HepG2 (cell line): ENCODE data around the gene MAGI1. TPM values are rescaled to one million over a fixed set of nuclear protein-coding genes. Genes with fewer than 3 reads are reported as not detected.
A peak's percentile ranks its signal among the peaks of the same experiment; 100 is the strongest.

ENCODE experiments used
- ATAC-seq: fragments of 200-7000 bp; cut with Tn5 transposase; 3 replicates; pipeline ENCODE4 v1.9.1; 2020; ENCODE audit warnings: mild to moderate bottlenecking, moderate library complexity
- BruUV-seq: library from RNA; stranded (reverse); fragments of 400-500 nt; replicated peaks from 2 replicates; lab custom pipeline; 2021; lab: Mats Ljungman, UMichigan
- CTCF ChIA-PET: fragments of 300-600 bp; formaldehyde crosslinking; extraction: SDS; loops from one replicate; lab custom pipeline; 2021; ENCODE audit warnings: low total read pairs, inconsistent platforms, low intra/inter-chr PET ratio; lab: Yijun Ruan, JAX
- POLR2A ChIA-PET: fragments of 350-600 bp; sonication (Branson Sonifier 250); formaldehyde crosslinking; loops from one replicate; lab custom pipeline; 2020; ENCODE audit warnings: antibody characterized with exemption, inconsistent platforms; lab: Yijun Ruan, JAX
- DNase-seq: peaks from one replicate; pipeline ENCODE4 v3.0.0-alpha.2; 2015; ENCODE audit warnings: low spot score
- FAIRE-seq: peaks from 3 replicates; lab custom pipeline; 2011; peaks lifted over from hg19 to GRCh38; lab: Jason Lieb, UNC
- H2AFZ ChIP-seq: one replicate; pipeline ENCODE4 v1.6.1; 2011; ENCODE audit warnings: low read length, inconsistent platforms
- H3K27ac ChIP-seq: fragments of 300-600 bp; 3 replicates; pipeline ENCODE4 v1.8.0; 2011; ENCODE audit warnings: mixed run types, mild to moderate bottlenecking, mixed read lengths, low read length, inconsistent platforms; ENCODE audit not compliant: insufficient read depth; ENCODE audit errors: extremely low read length
- H3K27me3 ChIP-seq, 2 experiments: fragments of 200-600 bp in 1 of 2; 2 replicates in 1 of 2; 3 replicates in 1 of 2; pipeline versions ENCODE4 v1.6.0 to v1.8.0; 2011; ENCODE audit warnings: low read length in 2 of 2, mild to moderate bottlenecking in 2 of 2, moderate library complexity in 2 of 2, inconsistent platforms in 1 of 2; ENCODE audit not compliant: insufficient read depth in 2 of 2, control insufficient read depth in 1 of 2
- H3K36me3 ChIP-seq, 2 experiments: fragments of 200-600 bp in 1 of 2; replicated peaks in 1 of 2; 2 replicates in 1 of 2; 3 replicates in 1 of 2; pipeline versions ENCODE4 v1.5.1 to v1.8.0; 2011; ENCODE audit warnings: low read length in 2 of 2, inconsistent platforms in 1 of 2; ENCODE audit not compliant: insufficient read depth in 2 of 2, control insufficient read depth in 1 of 2
- H3K4me1 ChIP-seq: 2 replicates; pipeline ENCODE4 v1.5.1; 2012; ENCODE audit warnings: low read length, inconsistent platforms; ENCODE audit not compliant: insufficient read depth
- H3K4me2 ChIP-seq: 2 replicates; pipeline ENCODE4 v1.6.0; 2011; ENCODE audit warnings: low read depth, low read length, inconsistent platforms
- H3K4me3 ChIP-seq, 3 experiments: fragments of 200-600 bp in 1 of 3; sonication (generic), shearing (Covaris generic) in 1 of 3; replicated peaks in 1 of 3; 2 replicates each; pipeline ENCODE4 v1.5.1; 2011 to 2016; ENCODE audit warnings: low read length in 3 of 3, inconsistent platforms in 2 of 3, low read depth in 2 of 3, mild to moderate bottlenecking in 2 of 3, control low read depth in 1 of 3, mixed read lengths in 1 of 3; ENCODE audit not compliant: insufficient read depth in 1 of 3
- H3K79me2 ChIP-seq: one replicate; pipeline ENCODE4 v1.6.1; 2011; ENCODE audit warnings: low read length, inconsistent platforms; ENCODE audit not compliant: insufficient read depth
- H3K9ac ChIP-seq: 2 replicates; pipeline ENCODE4 v1.6.0; 2011; ENCODE audit warnings: mild to moderate bottlenecking, low read depth, low read length, inconsistent platforms; ENCODE audit not compliant: insufficient read depth
- H3K9me3 ChIP-seq: 2 replicates; pipeline ENCODE4 v1.5.1; 2012; ENCODE audit warnings: mild to moderate bottlenecking, low read length
- H4K20me1 ChIP-seq: 2 replicates; pipeline ENCODE4 v1.6.0; 2011; ENCODE audit warnings: inconsistent platforms, mild to moderate bottlenecking, low read length, moderate library complexity; ENCODE audit not compliant: insufficient read depth
- BCL3 ChIP-seq: sonication (generic); formaldehyde crosslinking; IDR thresholded peaks from 2 replicates; pipeline ENCODE4 v1.5.1; 2020; ENCODE audit warnings: mild to moderate bottlenecking, missing genetic modification reagents, moderate library complexity
- CHD4 ChIP-seq: fragments of 200-600 bp; sonication (generic); IDR thresholded peaks from 2 replicates; pipeline ENCODE4 v1.7.0; 2017; ENCODE audit warnings: mild to moderate bottlenecking, low read length, borderline replicate concordance
- NBN ChIP-seq: fragments of 450-650 bp; conservative IDR thresholded peaks from 2 replicates; pipeline ENCODE4 v1.6.1; 2017
- PAF1 ChIP-seq: IDR thresholded peaks from 2 replicates; pipeline ENCODE4 v1.6.1; 2016; ENCODE audit warnings: missing genetic modification reagents, missing compliant biosample characterization
- RAD21 ChIP-seq: fragments of 450-650 bp; formaldehyde crosslinking; IDR thresholded peaks from 2 replicates; pipeline ENCODE4 v1.5.0; 2020; ENCODE audit warnings: mild to moderate bottlenecking
- ZBTB25 ChIP-seq: IDR thresholded peaks from 2 replicates; pipeline ENCODE4 v1.6.1; 2018; ENCODE audit warnings: missing genetic modification reagents
- ZFP36L1 ChIP-seq: sonication (generic); formaldehyde crosslinking; IDR thresholded peaks from 2 replicates; pipeline ENCODE4 v1.8.0; 2022; ENCODE audit warnings: mild to moderate bottlenecking, missing genetic modification reagents, moderate library complexity
- ZGPAT ChIP-seq: IDR thresholded peaks from 2 replicates; pipeline ENCODE4 v1.6.1; 2016; ENCODE audit warnings: mild to moderate bottlenecking
- ZMYM4 ChIP-seq: sonication (generic); formaldehyde crosslinking; IDR thresholded peaks from 2 replicates; pipeline ENCODE4 v1.8.1; 2023; ENCODE audit warnings: mild to moderate bottlenecking, missing genetic modification reagents
- ZNF549 ChIP-seq: sonication (generic); formaldehyde crosslinking; IDR thresholded peaks from 2 replicates; pipeline ENCODE4 v1.5.0; 2020; ENCODE audit warnings: missing genetic modification reagents
- ZNF569 ChIP-seq: sonication (generic); formaldehyde crosslinking; IDR thresholded peaks from 2 replicates; pipeline ENCODE4 v1.5.0; 2020; ENCODE audit warnings: mild to moderate bottlenecking, missing genetic modification reagents, moderate library complexity, borderline replicate concordance
- ZNF768 ChIP-seq: sonication (generic); formaldehyde crosslinking; IDR thresholded peaks from 2 replicates; pipeline ENCODE4 v1.4.0; 2020; ENCODE audit warnings: missing genetic modification reagents
- WGBS: methylation state at CpG from one replicate; pipeline ENCODE4 v1.1.6; 2017; ENCODE audit warnings: low lambda C conversion rate; 5-methylcytosine and 5-hydroxymethylcytosine counted together
- in situ Hi-C: cut with HindIII; loops from 2 replicates; pipeline ENCODE4 v1.10.0; 2017; ENCODE audit warnings: low pct_unique_long_range_greater_than_20kb; ENCODE audit not compliant: extremely low pct_ligation_motif_present
- intact Hi-C: fragments of 100-400 bp; cut with micrococcal nuclease; formaldehyde crosslinking; loops from one replicate; pipeline ENCODE4 v1.10.0; 2022; ENCODE audit not compliant: unreplicated experiment
- polyA plus RNA-seq, 8 experiments: library from polyadenylated mRNA; depleted of rRNA in 3 of 8; stranded (reverse) in 7 of 8; unstranded in 1 of 8; fragments of >200 nt; fragmentation: Illumina TruSeq in 4 of 8; extraction: Trizol in 4 of 8; gene quantifications; 2 replicates each; pipeline versions ENCODE4 v1.2.1 to v1.2.3, GENCODE V29; 2011 to 2016; ENCODE audit warnings: low read depth in 4 of 8, missing spikeins in 1 of 8, mixed read lengths in 1 of 8; ENCODE audit not compliant: insufficient read depth in 1 of 8
- total RNA-seq, 5 experiments: library from RNA; depleted of rRNA; stranded (reverse); fragments of >200 nt; fragmentation: Illumina TruSeq; extraction: Trizol; gene quantifications; 2 replicates each; pipeline ENCODE4 v1.2.3, GENCODE V29; 2016; ENCODE audit warnings: low read depth in 1 of 5

Gene MAGI1
- total and polyA plus RNA-seq, 2 of the 13 experiments (the other 11 are each of a cell fraction or from before 2014, with no cell fraction given) = 22.2 to 26.0 TPM

- no peak for TF ChIP-seq ZGPAT (CRISPR knock-in tag)
Measured at GRCh38 chr3:65880350-65880749, 158.4 kb downstream of the MAGI1 start (continued).

- no peak overlapping the region for H3K27ac ChIP-seq
- in situ Hi-C loops = no loop called here
- TF ChIP-seq ZNF549 (CRISPR knock-in tag) = no peak
- peak; percentile 69; the same call in 1 of the 2 replicates for TF ChIP-seq ZNF768 (CRISPR knock-in tag)
- peaks cover 50% of the 10 kb centered on the region for H3K4me1 ChIP-seq
- H3K36me3 ChIP-seq = no peaks in the 10 kb centered on the region
- H3K9me3 ChIP-seq = no peaks in the 10 kb centered on the region
- ChIA-PET POLR2A (no interaction called here), CTCF (no interaction called here)
- WGBS = 100% methylated on average over 1 of the region's 1 CpG
- H3K9ac ChIP-seq = no peak overlapping the region
- no peaks in the 10 kb centered on the region for H3K27me3 ChIP-seq
- ATAC-seq = no peak
- no peak overlapping the region for H3K4me3 ChIP-seq
- no peak overlapping the region for H2AFZ ChIP-seq
- H4K20me1 ChIP-seq = peaks cover 30% of the 10 kb centered on the region
- DNase-seq = no peak
- H3K79me2 ChIP-seq = peaks cover 67% of the 10 kb centered on the region
- FAIRE-seq = no peak
- intact Hi-C loops = no loop called here
- no peak overlapping the region for H3K4me2 ChIP-seq
- BruUV-seq = no TSS peak
Measured at GRCh38 chr3:65879372-65879771, 159.3 kb downstream of the MAGI1 start.

- Histone ChIP-seq H3K9ac (no peak overlapping the region), H2AFZ (no peak overlapping the region), H3K79me2 (peaks cover 67% of the 10 kb centered on the region), H3K4me2 (no peak overlapping the region), H3K27ac (no peak overlapping the region), H3K27me3 (no peaks in the 10 kb centered on the region), H3K4me1 (peaks cover 44% of the 10 kb centered on the region), H3K4me3 (no peak overlapping the region), H3K36me3 (no peaks in the 10 kb centered on the region), H3K9me3 (no peaks in the 10 kb centered on the region), H4K20me1 (peaks cover 30% of the 10 kb centered on the region)
- ChIA-PET CTCF (no interaction called here), POLR2A (no interaction called here)
- WGBS = 77% methylated on average over 6 of the region's 6 CpGs
- DNase-seq = no peak
- TF ChIP-seq ZFP36L1 = no peak
- TF ChIP-seq ZBTB25 (CRISPR knock-in tag) = no peak
- no peak for TF ChIP-seq CHD4
- no peak for TF ChIP-seq RAD21 (CRISPR knock-in tag)
- TF ChIP-seq PAF1 (CRISPR knock-in tag) = no peak
- TF ChIP-seq NBN = no peak
- no peak for TF ChIP-seq ZMYM4 (CRISPR knock-in tag)
- TF ChIP-seq BCL3 = no peak
- TF ChIP-seq ZNF569 (CRISPR knock-in tag) = no peak
- no peak for FAIRE-seq
- ATAC-seq = no peak
- intact Hi-C loops (no loop called here), in situ Hi-C loops (no loop called here)
- no TSS peak for BruUV-seq
Measured at GRCh38 chr3:65878831-65879230, 159.9 kb downstream of the MAGI1 start.
